ENCODE results near the gene ARL16.

Gene ARL16

DNA sequence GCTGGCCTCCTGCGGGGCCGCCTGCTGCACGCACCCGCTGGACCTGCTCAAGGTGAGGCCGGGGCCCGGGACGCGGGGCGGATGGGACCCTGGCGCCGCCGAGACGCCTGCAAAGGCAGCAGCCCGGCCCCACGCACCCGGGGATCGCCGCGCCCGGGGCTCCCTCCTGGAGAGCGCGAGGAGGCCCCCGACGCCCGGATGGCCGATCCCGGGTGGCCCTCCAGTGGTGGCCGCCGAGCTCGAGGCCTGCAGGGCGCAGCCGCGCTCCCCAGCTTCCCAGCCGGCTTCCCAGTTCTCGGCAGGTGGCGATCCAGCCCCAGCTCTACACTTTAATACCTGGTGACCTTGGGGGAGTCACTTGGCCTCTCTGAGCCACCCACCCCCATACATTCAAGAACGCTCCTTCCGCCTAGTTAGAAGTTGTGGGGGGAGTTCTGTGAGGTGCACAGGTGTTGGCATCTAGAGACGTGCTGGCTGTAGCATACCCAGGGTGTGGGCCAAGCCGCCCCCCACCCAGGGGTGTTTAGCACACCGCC, 28.9 kb upstream of the ARL16 start:
- no peak for DNase-seq

GRCh38 chr17:81711814-81712467, 28.3 kb upstream of the ARL16 start, which contains the start of gene SLC25A10:
TSS of gene SLC25A10 (plus strand) at chr17:81712284. CDS start at chr17:81712427, 143 bp downstream.
- DNase-seq = peak; percentile 72

- DNase-seq = no peak
Observed at GRCh38 chr17:81710514-81711308, 27.1 kb upstream of the ARL16 start.

DNA sequence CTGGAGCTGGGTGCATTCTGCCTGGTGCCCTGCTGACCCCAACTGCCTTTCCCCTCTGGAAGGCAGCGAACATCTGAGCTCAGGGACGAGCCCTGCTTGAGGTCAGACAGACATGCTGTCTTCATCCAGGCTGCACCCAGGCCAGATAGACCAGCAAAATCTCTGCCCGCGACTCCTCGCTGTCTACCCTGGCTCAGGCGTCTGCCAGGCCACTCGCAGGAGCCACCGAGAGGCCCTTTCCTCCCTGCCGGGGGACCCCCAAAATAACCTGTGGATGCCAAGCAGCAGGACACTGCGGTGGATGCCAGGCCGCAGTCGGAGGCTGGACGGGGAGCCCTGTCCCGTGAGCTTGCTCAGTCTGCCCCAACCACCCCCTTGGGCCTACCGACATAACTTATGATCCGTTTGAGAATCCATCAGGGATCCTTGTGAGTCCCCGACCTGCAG, 25.2 kb upstream of the ARL16 start:
- DNase-seq = no peak

DNA sequence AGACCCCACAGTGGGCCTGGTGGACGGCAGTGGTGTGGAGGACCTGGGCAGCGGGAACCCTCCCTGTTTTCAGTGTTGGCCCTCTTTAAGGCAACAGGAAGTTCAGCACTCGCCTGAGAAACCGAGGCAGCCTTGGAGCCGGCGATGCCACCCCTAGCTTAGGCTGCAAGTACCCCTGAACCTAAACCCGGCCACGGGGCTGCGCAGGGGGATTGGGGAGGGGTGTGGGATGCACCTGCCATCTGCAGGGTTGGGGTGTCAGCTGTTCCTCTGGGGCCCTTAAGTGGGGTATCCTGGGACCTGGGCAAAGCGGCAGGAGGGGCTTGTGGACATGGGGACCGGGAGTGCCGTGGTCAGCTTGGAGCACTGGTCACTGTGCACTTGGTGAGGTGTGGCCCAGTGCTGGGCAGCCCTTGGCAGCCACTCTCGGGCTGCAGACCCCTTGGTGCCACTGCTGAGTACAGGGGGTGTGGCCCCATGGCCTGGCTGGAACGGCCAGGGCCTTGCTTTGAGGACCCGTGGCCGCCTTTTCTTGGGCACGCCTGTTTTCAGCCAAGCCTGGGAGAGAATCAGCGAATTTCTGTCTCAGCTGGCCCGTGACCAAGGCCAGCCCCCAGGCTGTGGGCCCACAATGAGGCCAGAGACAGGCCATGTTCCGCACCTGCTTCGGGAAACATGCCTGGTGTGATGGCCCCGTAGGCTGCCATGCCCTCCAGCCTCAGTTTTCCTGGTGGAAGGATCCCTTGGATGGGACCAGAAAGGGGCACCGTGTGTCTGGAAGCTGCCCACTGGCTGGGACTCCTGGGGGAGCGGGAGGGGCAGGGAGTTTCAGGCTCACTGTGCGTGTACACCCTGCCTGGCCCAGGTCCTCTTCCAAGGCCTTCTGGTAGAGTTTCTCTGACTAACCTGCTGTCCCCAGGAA, 24.4 kb upstream of the ARL16 start:
- DNase-seq = no peak

GRCh38 chr17:81706757-81707624, 23.4 kb upstream of the ARL16 start:
- no peak for DNase-seq

DNA sequence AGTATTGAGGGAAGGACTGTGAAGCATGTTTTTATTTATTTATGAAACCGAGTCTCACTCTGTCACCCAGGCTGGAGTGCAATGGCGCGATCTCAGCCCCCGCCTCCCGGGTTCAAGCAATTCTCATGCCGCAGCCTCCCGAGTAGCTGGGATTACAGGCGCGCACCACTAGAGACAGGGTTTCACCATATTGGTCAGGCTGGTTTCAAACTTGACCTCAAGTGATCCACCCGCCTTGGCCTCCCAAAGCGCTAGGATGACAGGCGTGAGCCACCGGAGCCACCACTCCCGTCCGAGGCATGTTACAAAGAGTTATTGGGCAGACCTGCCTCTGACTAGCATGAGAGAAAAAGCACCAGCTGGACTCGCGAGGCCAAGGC, 22.6 kb upstream of the ARL16 start:
- no peak for DNase-seq

DNA sequence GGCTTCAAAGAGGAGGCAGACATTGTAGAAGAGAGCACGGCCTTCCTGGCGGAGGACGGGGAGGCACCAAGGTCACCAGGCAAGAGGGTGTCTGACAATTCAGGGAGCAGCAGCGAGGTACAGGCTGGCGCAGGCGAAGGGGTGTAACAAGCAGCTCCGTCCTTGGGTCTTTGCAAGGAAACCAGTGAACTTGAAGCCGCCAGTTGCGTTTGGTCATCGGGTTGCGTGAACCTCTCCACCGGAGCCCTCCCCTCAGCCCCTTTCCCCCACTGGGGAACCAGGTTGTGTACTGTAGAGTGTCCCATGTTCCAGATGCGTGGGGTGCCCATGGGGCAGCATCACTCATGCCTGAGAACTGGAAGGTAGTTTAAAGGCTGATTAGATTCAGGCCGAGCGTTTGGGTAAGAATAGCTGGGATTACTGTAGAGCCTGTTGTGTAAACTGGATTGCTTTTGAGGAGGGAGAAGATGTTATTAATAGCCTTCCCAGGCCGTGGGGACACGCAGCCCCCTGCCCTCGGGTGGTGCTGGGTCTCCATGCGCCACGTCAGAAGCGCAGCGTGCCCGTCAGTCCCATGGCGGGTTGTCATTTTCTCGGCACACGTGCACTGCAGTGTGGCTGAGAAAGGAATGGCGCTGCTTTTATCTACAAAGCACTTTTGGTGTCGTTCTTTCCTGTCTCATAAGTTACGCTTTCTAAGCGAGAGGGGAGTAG, 22.1 kb upstream of the ARL16 start:
- no peak for DNase-seq

DNA sequence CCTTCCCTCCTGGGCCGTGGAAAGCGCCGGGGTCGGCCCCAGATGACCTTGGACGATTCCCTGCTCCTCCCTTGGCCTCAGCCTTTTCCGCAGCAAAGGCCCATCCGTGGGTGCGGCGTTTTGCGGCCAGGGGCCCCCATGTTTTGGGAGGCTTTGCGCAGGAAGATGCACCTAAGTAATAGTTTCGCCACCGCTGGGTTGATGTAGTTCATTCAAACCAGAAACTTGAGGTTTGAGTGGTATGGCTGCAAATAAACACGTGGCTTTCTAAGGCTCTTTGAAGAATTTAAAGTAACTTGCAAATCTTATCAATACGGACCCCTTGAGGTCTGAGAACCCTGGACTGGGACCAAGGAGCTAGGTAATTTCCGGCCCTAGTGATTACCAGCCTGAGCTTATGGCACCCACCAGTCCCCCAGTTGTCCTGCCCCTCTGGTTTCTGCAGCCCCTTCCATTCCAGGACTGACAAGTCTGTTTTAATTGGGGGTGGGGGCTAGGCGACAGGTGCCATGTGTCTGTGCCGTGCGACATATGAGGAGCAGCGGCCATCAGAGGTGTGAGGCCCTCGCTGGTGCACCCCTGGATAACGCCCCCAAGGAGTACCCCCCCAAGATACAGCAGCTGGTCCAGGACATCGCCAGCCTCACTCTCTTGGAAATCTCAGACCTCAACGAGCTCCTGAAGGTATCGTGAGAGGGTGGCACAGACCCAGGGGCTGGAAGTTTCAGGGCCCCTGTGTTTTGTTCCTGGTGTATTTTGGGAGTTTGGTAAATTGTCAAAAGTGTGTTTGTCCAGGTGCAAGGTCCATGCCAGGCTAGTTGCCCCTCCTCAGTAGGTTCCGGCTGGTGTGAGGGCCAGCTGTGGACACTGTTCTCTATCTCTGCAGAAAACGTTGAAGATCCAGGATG, 20.4 kb upstream of the ARL16 start:
- DNase-seq = no peak

DNA sequence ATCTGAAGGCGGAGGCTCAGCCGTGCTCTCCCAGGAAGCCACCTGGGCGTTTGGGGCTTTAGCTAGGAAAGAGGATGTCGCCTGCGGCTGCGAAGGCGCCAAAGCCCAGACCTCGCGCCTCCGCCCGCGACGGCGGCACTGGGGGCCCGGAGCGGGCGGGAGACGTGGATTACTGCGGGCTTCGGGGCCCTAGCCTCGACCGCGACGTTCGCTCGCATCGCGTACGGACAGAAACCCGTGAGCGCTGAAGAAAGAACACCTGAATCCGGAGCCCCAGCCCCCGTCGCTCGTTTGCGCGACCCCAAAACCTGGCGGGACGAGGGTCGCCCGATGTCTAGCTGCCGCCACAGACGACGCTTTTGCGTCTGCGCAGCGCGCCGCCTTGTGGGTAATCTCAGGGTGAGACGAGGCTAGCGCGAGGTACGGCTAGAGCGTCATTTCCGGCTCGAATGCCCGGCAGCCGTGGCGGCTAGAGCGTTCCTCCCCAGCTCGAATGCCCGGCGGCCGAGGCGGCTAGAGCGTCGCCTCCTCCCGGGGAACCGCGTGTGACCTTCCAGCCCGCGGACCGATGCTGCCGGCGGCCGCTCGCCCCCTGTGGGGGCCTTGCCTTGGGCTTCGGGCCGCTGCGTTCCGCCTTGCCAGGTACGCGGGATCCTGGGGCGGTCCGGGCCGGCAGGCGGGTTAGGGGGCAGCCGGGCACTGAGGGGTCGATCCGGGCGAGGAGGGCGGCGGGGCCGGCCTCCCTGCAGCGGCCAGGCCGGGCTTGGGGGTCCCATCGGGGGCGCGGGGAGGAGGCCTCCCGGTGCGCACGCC, 19.5 kb upstream of the ARL16 start, which contains the start of gene MRPL12:
Gene MRPL12 (plus strand): TSS at position 434 of the 813 bp plus-strand sequence. CDS start 135 bp downstream, at position 569.
- peak; percentile 92 for DNase-seq

DNA sequence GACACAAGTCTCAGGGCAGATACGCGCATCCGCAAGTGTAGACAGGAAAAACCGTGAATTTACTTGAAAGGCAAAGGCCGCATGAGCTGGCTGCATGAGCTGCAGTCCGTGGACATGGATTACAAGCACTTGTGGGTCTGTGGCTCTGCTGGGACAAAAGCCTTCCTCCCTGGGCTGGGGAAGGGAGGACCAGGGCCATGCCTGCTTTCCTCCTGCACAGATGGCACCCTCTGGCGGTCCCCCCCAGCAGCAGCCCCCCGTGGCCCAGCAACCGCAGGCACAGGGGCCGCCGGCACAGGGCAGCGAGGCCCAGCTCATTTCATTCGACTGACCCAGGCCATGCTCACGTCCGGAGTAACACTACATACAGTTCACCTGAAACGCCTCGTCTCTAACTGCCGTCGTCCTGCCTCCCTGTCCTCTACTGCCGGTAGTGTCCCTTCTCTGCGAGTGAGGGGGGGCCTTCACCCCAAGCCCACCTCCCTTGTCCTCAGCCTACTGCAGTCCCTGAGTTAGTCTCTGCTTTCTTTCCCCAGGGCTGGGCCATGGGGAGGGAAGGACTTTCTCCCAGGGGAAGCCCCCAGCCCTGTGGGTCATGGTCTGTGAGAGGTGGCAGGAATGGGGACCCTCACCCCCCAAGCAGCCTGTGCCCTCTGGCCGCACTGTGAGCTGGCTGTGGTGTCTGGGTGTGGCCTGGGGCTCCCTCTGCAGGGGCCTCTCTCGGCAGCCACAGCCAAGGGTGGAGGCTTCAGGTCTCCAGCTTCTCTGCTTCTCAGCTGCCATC, 17.9 kb upstream of the ARL16 start:
- no peak for DNase-seq

DNA sequence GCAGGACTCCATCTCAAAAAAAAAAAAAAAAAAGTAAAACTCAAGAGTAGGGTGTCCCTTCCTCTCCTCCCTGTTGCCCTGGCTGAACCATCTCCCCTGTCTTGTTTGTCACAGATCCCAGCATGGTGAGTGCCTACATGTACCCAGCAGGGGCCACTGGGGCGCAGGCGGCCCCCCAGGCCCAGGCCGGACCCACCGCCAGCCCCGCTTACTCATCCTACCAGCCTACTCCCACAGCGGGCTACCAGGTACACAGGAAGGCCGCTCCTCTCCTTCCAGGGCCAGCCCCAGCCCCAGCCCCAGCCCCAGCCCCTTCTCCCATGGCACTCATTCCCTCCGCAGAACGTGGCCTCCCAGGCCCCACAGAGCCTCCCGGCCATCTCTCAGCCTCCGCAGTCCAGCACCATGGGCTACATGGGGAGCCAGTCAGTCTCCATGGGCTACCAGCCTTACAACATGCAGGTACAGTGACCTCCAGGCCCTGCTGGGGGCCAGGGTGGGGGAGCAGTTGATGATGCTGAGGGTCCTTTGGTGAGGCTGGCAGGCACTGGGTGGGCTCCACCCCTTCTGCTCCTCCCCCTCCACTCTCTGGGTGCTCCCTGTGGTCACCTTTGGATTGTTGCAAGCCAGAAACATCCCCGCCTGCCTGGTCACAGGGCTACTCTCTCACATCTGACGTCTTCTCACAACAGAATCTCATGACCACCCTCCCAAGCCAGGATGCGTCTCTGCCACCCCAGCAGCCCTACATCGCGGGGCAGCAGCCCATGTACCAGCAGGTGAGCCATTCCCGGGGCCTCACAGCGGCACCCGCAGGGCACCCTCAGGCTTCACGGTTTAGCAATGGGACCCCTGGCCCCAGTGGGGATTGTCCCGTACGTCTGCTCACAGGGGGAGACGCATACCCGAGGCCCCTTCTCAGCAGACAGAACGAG, 17.0 kb upstream of the ARL16 start:
- no peak for DNase-seq

DNA sequence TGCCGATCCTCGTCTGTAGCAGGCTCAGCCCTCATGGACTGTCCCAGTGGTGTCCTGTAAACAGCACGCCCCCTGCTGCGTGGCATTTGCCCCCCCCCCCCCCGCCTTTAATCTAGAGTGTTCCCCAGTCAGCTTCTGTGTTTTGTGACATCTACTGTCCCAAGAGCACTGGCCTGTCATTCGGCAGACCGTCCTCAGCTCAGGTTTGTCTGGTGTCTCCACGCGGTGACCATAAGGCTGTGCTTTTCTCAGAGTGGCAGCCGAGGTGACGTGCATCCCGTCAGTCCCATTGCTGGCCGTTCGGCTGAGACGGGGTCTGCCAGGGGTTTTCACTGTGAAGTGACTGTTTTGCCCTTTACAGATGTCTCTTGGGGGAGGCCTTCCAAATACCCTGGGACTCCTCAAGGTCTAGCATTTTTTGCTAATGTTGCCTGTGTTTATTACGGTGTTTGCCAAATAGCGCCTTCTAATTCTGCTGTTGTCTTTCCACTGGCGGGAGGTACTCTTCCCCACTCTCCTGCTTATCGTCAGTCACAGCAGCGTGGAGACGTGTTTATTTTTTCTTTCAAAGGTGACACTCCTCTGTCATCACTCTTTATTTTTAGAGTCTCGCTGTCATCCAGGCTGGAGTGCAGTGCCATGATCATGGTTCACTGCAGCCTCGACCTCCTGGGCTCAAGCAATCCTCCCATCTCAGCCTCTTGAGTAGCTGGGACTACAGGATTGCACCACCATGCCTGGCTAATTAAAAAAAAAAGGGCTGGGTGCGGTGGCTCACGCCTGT, 13.9 kb upstream of the ARL16 start:
- no peak for DNase-seq

GRCh38 chr17:81696218-81696941, 12.8 kb upstream of the ARL16 start:
- no peak for DNase-seq

- no peak for DNase-seq
Observed at GRCh38 chr17:81695801-81696200, 12.2 kb upstream of the ARL16 start.

DNA sequence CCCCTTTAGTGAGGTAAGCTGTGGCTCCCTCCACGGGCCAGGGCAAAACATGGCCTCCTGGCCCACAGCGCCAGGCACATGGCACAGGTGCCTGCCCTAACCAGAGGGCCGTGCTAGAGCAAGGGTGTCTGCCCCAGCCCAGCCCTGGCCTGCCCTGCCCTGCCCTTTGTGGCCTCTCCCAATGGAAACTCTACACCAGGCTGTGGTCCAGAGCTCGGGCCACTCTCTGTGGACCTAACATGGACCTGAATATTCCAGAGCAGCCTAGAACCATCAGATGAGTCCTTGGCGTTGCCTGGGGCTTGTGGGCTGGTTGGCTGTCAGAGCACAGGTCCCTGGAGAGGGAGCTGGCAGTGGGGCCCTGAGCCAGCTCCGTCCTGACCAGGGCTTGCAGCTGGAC, 11.6 kb upstream of the ARL16 start:
- no peak for DNase-seq
